ENCODE data around the gene RING1. TPM values are rescaled to one million over a fixed set of nuclear protein-coding genes. Genes with fewer than 3 reads are reported as not detected.

The RING1 gene
- total RNA-seq, 1 donor from 2014 or later, result 11.3 TPM

DNA sequence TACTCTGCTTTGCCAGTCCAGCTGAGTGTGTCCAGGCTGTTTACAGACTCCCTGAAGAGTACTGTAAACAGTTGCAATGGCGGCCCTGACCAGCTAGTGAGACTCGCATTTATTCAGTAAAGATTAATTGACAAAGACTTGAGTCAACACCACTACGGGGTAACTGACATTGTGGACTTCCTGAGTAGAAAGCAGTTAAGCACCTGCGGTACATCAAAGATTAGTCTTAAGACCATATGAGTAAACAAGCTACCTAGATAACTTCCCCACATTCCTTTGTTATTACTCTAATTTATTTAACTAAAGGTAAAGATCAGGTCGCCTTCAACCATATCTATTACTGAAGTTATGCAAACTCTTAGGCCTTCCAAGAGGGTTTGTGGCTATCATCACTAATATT lies 50.7 kb downstream of the RING1 start:
- no peak overlapping the region for H3K4me3 ChIP-seq (ENCODE audit: low read depth, low read length)
- DNase-seq (ENCODE audit: low read depth), result no peak
- TF ChIP-seq, protein P1, sequence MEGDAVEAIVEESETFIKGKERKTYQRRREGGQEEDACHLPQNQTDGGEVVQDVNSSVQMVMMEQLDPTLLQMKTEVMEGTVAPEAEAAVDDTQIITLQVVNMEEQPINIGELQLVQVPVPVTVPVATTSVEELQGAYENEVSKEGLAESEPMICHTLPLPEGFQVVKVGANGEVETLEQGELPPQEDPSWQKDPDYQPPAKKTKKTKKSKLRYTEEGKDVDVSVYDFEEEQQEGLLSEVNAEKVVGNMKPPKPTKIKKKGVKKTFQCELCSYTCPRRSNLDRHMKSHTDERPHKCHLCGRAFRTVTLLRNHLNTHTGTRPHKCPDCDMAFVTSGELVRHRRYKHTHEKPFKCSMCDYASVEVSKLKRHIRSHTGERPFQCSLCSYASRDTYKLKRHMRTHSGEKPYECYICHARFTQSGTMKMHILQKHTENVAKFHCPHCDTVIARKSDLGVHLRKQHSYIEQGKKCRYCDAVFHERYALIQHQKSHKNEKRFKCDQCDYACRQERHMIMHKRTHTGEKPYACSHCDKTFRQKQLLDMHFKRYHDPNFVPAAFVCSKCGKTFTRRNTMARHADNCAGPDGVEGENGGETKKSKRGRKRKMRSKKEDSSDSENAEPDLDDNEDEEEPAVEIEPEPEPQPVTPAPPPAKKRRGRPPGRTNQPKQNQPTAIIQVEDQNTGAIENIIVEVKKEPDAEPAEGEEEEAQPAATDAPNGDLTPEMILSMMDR (conservative IDR thresholded peaks at IDR 0.05; ENCODE audit: low read depth, low read length), result no peak

Other genes with a start within 250 kb of the RING1 start
- gene BRD2, start 239.9 kb upstream of the RING1 start, total RNA-seq, result 128 and 140 TPM in 2 replicates
- gene HLA-DOA, start 198.9 kb upstream of the RING1 start, total RNA-seq, result 1.6 TPM in 1 of 2 replicates, not detected in the other
- gene HLA-DPA1, start 134.9 kb upstream of the RING1 start, total RNA-seq, result 6.8 and 7.1 TPM in 2 replicates
- 49.4 and 52.3 TPM in 2 replicates for gene HLA-DPB1, start 132.5 kb upstream of the RING1 start, total RNA-seq
- gene COL11A2, start 16.0 kb upstream of the RING1 start, total RNA-seq, result 0.06 and 0.07 TPM in 2 replicates
- 15.0 and 15.1 TPM in 2 replicates for gene RXRB, start 7.8 kb upstream of the RING1 start, total RNA-seq
- gene SLC39A7, start 7.6 kb upstream of the RING1 start, total RNA-seq, result 70.8 and 97.8 TPM in 2 replicates
- gene HSD17B8, start 3.8 kb upstream of the RING1 start, total RNA-seq, result 16.3 and 16.9 TPM in 2 replicates
- 33.9 and 42.8 TPM in 2 replicates for gene VPS52, start 63.4 kb downstream of the RING1 start, total RNA-seq
- gene RPS18, start 63.6 kb downstream of the RING1 start, total RNA-seq, result 2,737 and 3,799 TPM in 2 replicates
- gene B3GALT4, start 68.6 kb downstream of the RING1 start, total RNA-seq, result 4.6 and 7.0 TPM in 2 replicates
- 67.9 and 116 TPM in 2 replicates for gene WDR46, start 80.7 kb downstream of the RING1 start, total RNA-seq
- 55.8 and 69.3 TPM in 2 replicates for gene PFDN6, start 81.1 kb downstream of the RING1 start, total RNA-seq
- gene RGL2, start 90.4 kb downstream of the RING1 start, total RNA-seq, result 34.0 and 46.8 TPM in 2 replicates
- gene TAPBP, start 105.6 kb downstream of the RING1 start, total RNA-seq, result 108 and 144 TPM in 2 replicates
- 8.2 and 13.5 TPM in 2 replicates for gene ZBTB22, start 109.2 kb downstream of the RING1 start, total RNA-seq
- gene DAXX, start 114.5 kb downstream of the RING1 start, total RNA-seq, result 52.7 and 58.1 TPM in 2 replicates
- 117 and 126 TPM in 2 replicates for gene KIFC1, start 183.3 kb downstream of the RING1 start, total RNA-seq
- 20.7 and 25.4 TPM in 2 replicates for gene PHF1, start 202.5 kb downstream of the RING1 start, total RNA-seq
- gene CUTA, start 209.6 kb downstream of the RING1 start, total RNA-seq, result 206 and 273 TPM in 2 replicates
- 0.87 and 2.3 TPM in 2 replicates for gene SYNGAP1, start 211.6 kb downstream of the RING1 start, total RNA-seq
- 4.3 and 4.6 TPM in 2 replicates for gene ZBTB9, start 246.1 kb downstream of the RING1 start, total RNA-seq

All from epithelial cell of proximal tubule (primary cell).